NK-92 (cell line): ENCODE results near the gene COPS9.

ENCODE experiments used
- DNase-seq: peaks from one replicate; lab custom pipeline; 2025; ENCODE audit not compliant: unreplicated experiment; lab: John Stamatoyannopoulos, UW

Gene COPS9

DNA sequence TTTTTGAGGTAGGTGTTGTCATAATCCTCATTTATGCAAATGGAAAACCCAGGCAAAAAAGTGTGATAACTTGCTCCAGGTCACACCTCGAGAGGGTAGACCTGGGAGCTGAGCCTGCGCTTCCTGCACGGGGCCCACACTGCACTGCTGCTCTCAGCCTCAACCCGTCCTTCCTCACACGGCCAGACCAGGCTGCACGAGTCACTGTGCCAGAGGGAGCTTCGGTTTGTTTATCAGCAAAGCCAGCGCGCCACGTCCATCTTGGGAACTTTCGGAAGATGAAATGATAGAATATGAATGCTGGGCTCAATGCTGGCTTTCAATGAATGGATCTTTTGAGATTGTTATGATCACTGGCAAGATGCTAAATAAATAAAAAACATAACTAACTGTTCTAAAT lies 14.4 kb downstream of the COPS9 start:
- no peak for DNase-seq

- no peak for DNase-seq
Observed at GRCh38 chr2:240121190-240121589, 14.9 kb downstream of the COPS9 start.

GRCh38 chr2:240114233-240114632 lies 21.9 kb downstream of the COPS9 start:
- no peak for DNase-seq

DNA sequence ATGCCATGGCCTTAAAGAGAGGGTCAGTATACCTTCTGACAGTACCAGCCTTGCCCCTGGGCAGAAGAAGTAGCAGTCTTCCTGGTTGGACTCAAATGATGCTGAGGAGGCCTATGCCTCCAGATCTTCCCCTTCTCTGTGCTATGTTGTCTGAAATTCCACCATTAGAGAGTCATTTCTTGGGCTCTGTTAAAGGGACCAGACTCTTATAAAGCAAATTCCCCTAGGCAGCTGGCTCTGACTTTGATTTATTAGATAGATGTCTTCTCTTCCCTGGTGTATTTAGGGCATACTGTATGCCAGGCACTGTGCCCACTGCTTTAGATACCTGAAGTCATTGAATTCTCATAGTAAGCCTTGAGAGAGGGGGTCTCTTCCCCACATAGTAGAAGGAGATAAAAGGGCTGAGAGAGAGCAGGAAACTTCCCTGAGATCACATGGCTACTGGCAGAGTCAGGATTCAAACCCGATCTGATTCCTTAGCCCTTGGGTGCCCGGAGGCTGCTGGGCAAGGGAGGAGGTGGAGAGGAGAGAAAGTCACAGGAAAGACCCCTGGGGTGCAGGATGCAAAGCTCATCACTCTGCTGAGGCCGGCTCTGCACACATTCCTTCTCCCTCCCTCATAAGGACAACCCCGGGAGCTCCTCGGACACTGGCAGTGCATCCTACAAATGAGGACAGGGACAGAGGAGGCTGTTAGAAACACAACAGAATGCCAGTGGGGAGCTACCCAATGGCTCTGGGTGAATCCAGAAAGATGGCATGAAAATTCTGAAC lies 23.0 kb downstream of the COPS9 start:
- no peak for DNase-seq

DNA sequence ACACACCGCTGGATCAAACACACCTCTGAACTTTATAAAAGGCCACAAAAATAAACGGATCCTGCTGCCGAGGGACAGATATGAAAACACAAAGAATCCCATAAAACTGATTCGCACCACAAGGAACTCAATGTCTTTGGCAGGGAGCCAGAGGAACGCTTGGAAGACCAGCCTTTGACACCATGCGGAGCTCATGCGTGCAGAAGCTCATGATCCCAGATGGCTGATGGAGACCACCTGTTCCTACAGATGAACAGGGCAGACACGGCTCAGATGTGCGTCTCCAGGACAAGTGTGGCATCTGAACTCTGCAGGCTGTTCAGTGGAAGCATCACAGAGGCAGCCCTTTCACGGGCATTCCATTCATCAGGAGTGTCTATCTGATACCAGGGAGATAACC lies 24.9 kb downstream of the COPS9 start:
- DNase-seq: no peak

GRCh38 chr2:240109386-240109785 lies 26.7 kb downstream of the COPS9 start:
- DNase-seq: no peak

DNA sequence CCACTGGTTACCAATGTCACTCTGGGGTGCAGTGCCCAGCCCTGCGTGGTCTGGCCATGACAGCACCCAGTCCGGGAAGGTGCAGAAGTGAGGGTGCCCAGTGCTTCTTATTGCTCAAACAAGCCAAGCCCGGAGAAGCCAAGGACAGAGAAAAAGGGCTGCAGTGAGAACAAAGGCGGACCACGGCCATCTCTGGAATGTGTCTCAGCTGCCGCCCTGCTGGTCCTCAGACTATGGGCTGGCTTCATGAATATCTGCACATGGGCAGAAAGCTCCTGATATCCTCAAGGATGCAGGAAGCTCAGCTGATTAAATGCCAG lies 28.7 kb downstream of the COPS9 start:
- DNase-seq: no peak

GRCh38 chr2:240106765-240107476 lies 29.2 kb downstream of the COPS9 start:
- DNase-seq: no peak

GRCh38 chr2:240105982-240106381 lies 30.1 kb downstream of the COPS9 start:
- no peak for DNase-seq

GRCh38 chr2:240103136-240103535 lies 33.0 kb downstream of the COPS9 start:
- no peak for DNase-seq

- no peak for DNase-seq
Observed at GRCh38 chr2:240098349-240098748, 37.8 kb downstream of the COPS9 start.

GRCh38 chr2:240095556-240096523 lies 40.3 kb downstream of the COPS9 start:
- no peak for DNase-seq

DNA sequence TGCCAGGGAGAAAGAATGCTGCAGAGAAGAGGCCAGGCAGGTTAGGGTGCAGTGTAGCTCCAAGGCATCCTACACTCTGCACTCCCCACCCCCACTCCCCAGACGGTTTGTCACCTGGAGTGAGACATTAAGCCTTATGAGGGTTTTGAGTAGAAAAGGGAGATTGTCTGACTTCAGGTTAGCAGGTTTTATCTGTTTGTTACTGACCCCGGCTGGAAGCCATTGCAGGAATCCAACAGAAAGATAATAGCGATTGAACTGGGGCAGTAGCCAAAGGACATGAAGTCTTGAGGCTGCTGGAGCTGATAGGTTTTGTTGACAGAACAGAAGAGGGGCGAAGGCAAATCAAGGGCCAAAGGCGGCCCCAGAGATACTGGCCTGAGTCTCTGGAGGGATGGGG lies 46.8 kb downstream of the COPS9 start:
- no peak for DNase-seq

DNA sequence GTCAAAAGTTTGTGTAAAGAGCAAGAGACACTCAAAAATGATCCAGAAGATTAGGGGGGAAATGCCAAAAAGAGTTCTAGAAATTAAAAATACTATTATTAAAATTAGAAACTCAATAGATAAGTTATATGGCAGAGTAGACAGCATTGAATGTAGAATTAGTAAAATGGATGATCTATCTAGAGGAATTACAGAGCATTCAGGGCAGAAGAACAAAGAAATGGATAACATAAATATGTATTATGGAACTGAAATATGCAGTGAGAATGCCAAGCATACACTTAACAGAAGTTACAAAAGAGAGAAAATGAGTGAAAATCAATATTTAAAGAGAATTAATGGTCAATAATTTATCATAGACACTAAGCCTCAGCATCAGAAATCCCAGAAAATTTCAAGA lies 49.5 kb downstream of the COPS9 start:
- no peak for DNase-seq
